Measurements from ENCODE around the gene SCN1A. TPM values are rescaled to one million over a fixed set of nuclear protein-coding genes. Genes with fewer than 3 reads are reported as not detected.

SCN1A gene
- total RNA-seq, 4 donors from 2014 or later: 0.41 TPM; not detected in 3

DNA sequence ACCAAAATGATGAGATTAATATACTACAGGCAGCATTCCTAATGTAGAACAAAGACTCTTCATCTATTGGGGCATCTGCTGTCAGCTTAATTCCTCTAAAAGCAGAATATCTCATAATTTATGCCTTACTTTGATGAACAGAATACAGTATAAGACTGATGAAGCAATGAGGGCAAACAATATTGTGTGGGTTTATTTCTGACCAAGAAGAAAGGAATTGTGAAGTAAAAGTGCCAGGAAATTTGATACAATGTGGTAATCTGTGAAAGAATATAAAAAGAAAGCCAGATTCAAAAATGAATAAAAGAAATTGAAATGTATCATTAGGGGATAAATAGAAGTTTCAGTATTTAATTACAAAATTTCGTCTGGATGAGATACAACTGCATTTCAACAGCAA, 95.5 kb downstream of the SCN1A start:
- no peak for DNase-seq
- no peaks in the 10 kb centered on the region for H3K36me3 ChIP-seq
- peaks cover 0 to 3% of the 10 kb centered on the region in 2 donors for H3K27me3 ChIP-seq
- H3K4me3 ChIP-seq: no peak overlapping the region
- intact Hi-C loops (cut with DNase I; ENCODE audit: low total_unique reads): no loop called here
- H3K4me1 ChIP-seq: no peaks in the 10 kb centered on the region
- no peak overlapping the region for H3K27ac ChIP-seq
- TF ChIP-seq POLR2A (IDR thresholded peaks at IDR 0.05): no peak
- no peaks in the 10 kb centered on the region for H3K9me3 ChIP-seq

DNA sequence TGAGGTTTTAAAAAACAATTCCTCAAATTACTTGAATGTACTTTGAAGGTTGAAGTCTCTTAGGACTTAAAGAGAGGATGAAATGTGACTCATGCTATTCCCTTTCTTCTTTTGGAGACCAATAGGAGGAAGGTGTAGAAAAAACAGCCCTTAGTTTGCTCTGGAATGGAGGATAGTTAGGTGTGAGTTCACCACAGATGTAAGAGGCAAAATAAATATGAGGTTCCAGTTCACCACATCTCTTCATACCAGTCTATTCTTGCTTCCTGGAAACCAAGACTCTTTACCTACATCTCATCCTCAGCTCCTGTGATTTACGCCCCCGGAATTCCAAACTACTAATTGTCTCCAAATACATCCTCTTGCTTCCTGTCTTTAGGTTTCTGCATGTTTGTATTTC, 96.8 kb downstream of the SCN1A start:
- Histone ChIP-seq H3K9me3 (no peaks in the 10 kb centered on the region), H3K27ac (no peak overlapping the region), H3K36me3 (no peaks in the 10 kb centered on the region), H3K4me1 (no peaks in the 10 kb centered on the region), H3K4me3 (no peak overlapping the region), H3K27me3 (peaks cover 0 to 3% of the 10 kb centered on the region in 2 donors)
- no peak for DNase-seq
- intact Hi-C loops (cut with DNase I; ENCODE audit: low total_unique reads): no loop called here
- TF ChIP-seq CTCF (IDR thresholded peaks at IDR 0.05): no peak
- no peak for TF ChIP-seq POLR2A (IDR thresholded peaks at IDR 0.05)

- Histone ChIP-seq H3K4me3 (no peak overlapping the region), H3K27me3 (no peaks in the 10 kb centered on the region), H3K36me3 (no peaks in the 10 kb centered on the region), H3K4me1 (no peaks in the 10 kb centered on the region), H3K9me3 (no peaks in the 10 kb centered on the region), H3K27ac (no peak overlapping the region)
- TF ChIP-seq POLR2A (IDR thresholded peaks at IDR 0.05): no peak
- TF ChIP-seq CTCF (IDR thresholded peaks at IDR 0.05): no peak
- intact Hi-C loops (cut with DNase I; ENCODE audit: low total_unique reads): no loop called here
- DNase-seq: no peak
Measured at GRCh38 chr2:166025313-166025712, 102.5 kb downstream of the SCN1A start.

DNA sequence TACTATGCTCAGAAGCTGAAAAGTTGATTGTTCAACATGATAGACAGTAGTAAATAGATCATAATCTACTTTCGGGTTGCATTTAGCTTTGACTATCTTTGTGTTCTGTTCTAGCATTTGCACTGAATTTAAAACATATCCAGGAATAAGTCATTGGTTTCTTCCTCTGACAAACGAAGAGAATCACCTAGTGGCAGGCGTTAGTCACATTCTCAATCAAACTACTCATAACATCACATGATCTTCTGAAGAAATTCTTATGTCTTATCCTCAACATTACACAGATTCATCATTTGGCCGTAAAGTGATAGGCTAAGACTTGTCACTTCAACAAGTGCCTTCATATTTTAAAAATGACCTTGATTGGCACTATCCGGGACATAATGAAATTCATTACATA, 110.6 kb downstream of the SCN1A start:
- intact Hi-C loops (cut with DNase I; ENCODE audit: low total_unique reads): no loop called here
- H3K4me1 ChIP-seq: no peaks in the 10 kb centered on the region
- H3K4me3 ChIP-seq: no peak overlapping the region
- H3K27ac ChIP-seq: no peak overlapping the region
- no peaks in the 10 kb centered on the region for H3K27me3 ChIP-seq
- no peak for DNase-seq
- no peaks in the 10 kb centered on the region for H3K9me3 ChIP-seq
- no peak for TF ChIP-seq POLR2A (IDR thresholded peaks at IDR 0.05)
- no peak for TF ChIP-seq CTCF (IDR thresholded peaks at IDR 0.05)
- H3K36me3 ChIP-seq: no peaks in the 10 kb centered on the region

DNA sequence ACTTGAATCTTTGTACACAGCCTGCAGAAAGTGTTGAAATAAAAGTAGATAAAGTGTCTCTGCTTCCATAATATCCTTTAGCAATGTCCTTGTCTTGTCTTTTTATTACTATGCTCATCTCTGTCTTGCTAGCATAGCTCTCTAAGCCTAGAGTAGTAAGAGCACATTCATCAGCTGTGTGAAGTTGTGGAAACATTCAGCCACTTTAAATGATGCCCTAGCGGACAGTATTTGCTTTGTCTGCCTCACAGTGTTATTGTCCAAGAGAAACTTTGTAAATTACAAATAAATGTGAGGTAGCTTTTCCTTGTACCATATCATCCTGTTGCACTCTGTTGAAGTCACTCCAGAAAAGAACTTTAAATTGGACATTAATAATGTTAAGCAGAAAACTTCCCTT, 113.9 kb downstream of the SCN1A start:
- no peaks in the 10 kb centered on the region for H3K36me3 ChIP-seq
- H3K27me3 ChIP-seq: no peaks in the 10 kb centered on the region
- no peak overlapping the region for H3K4me3 ChIP-seq
- TF ChIP-seq CTCF (IDR thresholded peaks at IDR 0.05) (no peak), POLR2A (IDR thresholded peaks at IDR 0.05) (no peak)
- intact Hi-C loops (cut with DNase I; ENCODE audit: low total_unique reads): no loop called here
- no peaks in the 10 kb centered on the region for H3K9me3 ChIP-seq
- no peak for DNase-seq
- no peak overlapping the region for H3K27ac ChIP-seq
- H3K4me1 ChIP-seq: no peaks in the 10 kb centered on the region

GRCh38 chr2:166011660-166012059, 116.2 kb downstream of the SCN1A start:
- H3K27ac ChIP-seq: no peak overlapping the region
- H3K4me1 ChIP-seq: no peaks in the 10 kb centered on the region
- intact Hi-C loops (cut with DNase I; ENCODE audit: low total_unique reads): no loop called here
- no peak overlapping the region for H3K4me3 ChIP-seq
- H3K27me3 ChIP-seq: no peaks in the 10 kb centered on the region
- no peaks in the 10 kb centered on the region for H3K9me3 ChIP-seq
- no peak for DNase-seq
- TF ChIP-seq POLR2A (IDR thresholded peaks at IDR 0.05): no peak
- no peak for TF ChIP-seq CTCF (IDR thresholded peaks at IDR 0.05)
- H3K36me3 ChIP-seq: no peaks in the 10 kb centered on the region
